ENCODE data around the gene XXYLT1. TPM values are rescaled to one million over a fixed set of nuclear protein-coding genes. Genes with fewer than 3 reads are reported as not detected.

The XXYLT1 gene
- total RNA-seq, 1 experiment from 2014 or later = 53.9 TPM

GRCh38 chr3:195186041-195186709 is 84.8 kb downstream of the XXYLT1 start:
- peaks cover 4% of the 10 kb centered on the region for H3K9me3 ChIP-seq (ENCODE audit: low read depth, low read length, poor library complexity, severe bottlenecking)
- no peak for TF ChIP-seq EZH2 (IDR thresholded peaks at IDR 0.05; ENCODE audit: borderline replicate concordance, low read depth, low read length, poor library complexity, severe bottlenecking)
- TF ChIP-seq, protein P1, sequence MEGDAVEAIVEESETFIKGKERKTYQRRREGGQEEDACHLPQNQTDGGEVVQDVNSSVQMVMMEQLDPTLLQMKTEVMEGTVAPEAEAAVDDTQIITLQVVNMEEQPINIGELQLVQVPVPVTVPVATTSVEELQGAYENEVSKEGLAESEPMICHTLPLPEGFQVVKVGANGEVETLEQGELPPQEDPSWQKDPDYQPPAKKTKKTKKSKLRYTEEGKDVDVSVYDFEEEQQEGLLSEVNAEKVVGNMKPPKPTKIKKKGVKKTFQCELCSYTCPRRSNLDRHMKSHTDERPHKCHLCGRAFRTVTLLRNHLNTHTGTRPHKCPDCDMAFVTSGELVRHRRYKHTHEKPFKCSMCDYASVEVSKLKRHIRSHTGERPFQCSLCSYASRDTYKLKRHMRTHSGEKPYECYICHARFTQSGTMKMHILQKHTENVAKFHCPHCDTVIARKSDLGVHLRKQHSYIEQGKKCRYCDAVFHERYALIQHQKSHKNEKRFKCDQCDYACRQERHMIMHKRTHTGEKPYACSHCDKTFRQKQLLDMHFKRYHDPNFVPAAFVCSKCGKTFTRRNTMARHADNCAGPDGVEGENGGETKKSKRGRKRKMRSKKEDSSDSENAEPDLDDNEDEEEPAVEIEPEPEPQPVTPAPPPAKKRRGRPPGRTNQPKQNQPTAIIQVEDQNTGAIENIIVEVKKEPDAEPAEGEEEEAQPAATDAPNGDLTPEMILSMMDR (conservative IDR thresholded peaks at IDR 0.05; ENCODE audit: low read depth, low read length) = no peak
- ChIA-PET CTCF (no interaction called here), POLR2A (ENCODE audit: low non-redundant PET) (no interaction called here)
- H3K36me3 ChIP-seq (ENCODE audit: insufficient read depth, low read length, poor library complexity, severe bottlenecking) = no peaks in the 10 kb centered on the region
- peaks cover 83% of the 10 kb centered on the region for H3K4me1 ChIP-seq (ENCODE audit: insufficient read depth, low read length, poor library complexity, severe bottlenecking)
- no peaks in the 10 kb centered on the region for H3K27me3 ChIP-seq (replicated peaks; ENCODE audit: insufficient read depth, low read depth, low read length, poor library complexity)
- peak overlapping the region; percentile 89 for H3K27ac ChIP-seq (ENCODE audit: low read depth, low read length, poor library complexity, severe bottlenecking)
- BruUV-seq (replicated peaks) = no TSS peak
- intact Hi-C loops (cut with micrococcal nuclease; ENCODE audit: unreplicated experiment) = loop anchor here (5.0 kb wide), 2 partner anchors 84 to 1289 kb away; no protein-coding TSS in a partner anchor
- no peak for DNase-seq (ENCODE audit: low spot score)
- H3K4me3 ChIP-seq (ENCODE audit: low read depth, low read length, poor library complexity, severe bottlenecking) = no peak overlapping the region

GRCh38 chr3:195185583-195185982 is 85.4 kb downstream of the XXYLT1 start:
- DNase-seq (ENCODE audit: low spot score) = no peak
- no peaks in the 10 kb centered on the region for H3K27me3 ChIP-seq (replicated peaks; ENCODE audit: insufficient read depth, low read depth, low read length, poor library complexity)
- intact Hi-C loops (cut with micrococcal nuclease; ENCODE audit: unreplicated experiment) = loop anchor here (2.0 to 5.0 kb wide), 3 partner anchors 35 to 1288 kb away; no protein-coding TSS in a partner anchor
- H3K36me3 ChIP-seq (ENCODE audit: insufficient read depth, low read length, poor library complexity, severe bottlenecking) = no peaks in the 10 kb centered on the region
- H3K4me3 ChIP-seq (ENCODE audit: low read depth, low read length, poor library complexity, severe bottlenecking) = no peak overlapping the region
- peak overlapping the region; percentile 89 for H3K27ac ChIP-seq (ENCODE audit: low read depth, low read length, poor library complexity, severe bottlenecking)
- H3K4me1 ChIP-seq (ENCODE audit: insufficient read depth, low read length, poor library complexity, severe bottlenecking) = peaks cover 88% of the 10 kb centered on the region
- ChIA-PET CTCF (no interaction called here), POLR2A (ENCODE audit: low non-redundant PET) (interaction anchor here (0.6 kb wide), 1 partner anchor 726 kb away, joined by 4 read pairs; no protein-coding TSS in a partner anchor)
- TSS peak; percentile 81 for BruUV-seq (replicated peaks)
- no peak for TF ChIP-seq EZH2 (IDR thresholded peaks at IDR 0.05; ENCODE audit: borderline replicate concordance, low read depth, low read length, poor library complexity, severe bottlenecking)
- TF ChIP-seq, protein P1 (conservative IDR thresholded peaks at IDR 0.05; ENCODE audit: low read depth, low read length) = no peak
- no peaks in the 10 kb centered on the region for H3K9me3 ChIP-seq (ENCODE audit: low read depth, low read length, poor library complexity, severe bottlenecking)

- intact Hi-C loops (cut with micrococcal nuclease; ENCODE audit: unreplicated experiment) = loop anchor here (2.0 to 5.0 kb wide), 3 partner anchors 34 to 1288 kb away; no protein-coding TSS in a partner anchor
- Histone ChIP-seq H3K4me3 (ENCODE audit: low read depth, low read length, poor library complexity, severe bottlenecking) (peak overlapping the region; percentile 28), H3K9me3 (ENCODE audit: low read depth, low read length, poor library complexity, severe bottlenecking) (no peaks in the 10 kb centered on the region), H3K27ac (ENCODE audit: low read depth, low read length, poor library complexity, severe bottlenecking) (peak overlapping the region; percentile 89), H3K4me1 (ENCODE audit: insufficient read depth, low read length, poor library complexity, severe bottlenecking) (peaks cover 95% of the 10 kb centered on the region), H3K36me3 (ENCODE audit: insufficient read depth, low read length, poor library complexity, severe bottlenecking) (no peaks in the 10 kb centered on the region), H3K27me3 (replicated peaks; ENCODE audit: insufficient read depth, low read depth, low read length, poor library complexity) (no peaks in the 10 kb centered on the region)
- CTCF ChIA-PET = interaction anchor here (0.6 to 0.7 kb wide), 4 partner anchors 10 to 848 kb away, joined by 3 to 8 read pairs (median 6); partner anchors contain the start of gene XXYLT1
- DNase-seq (ENCODE audit: low spot score) = peak; percentile 92
- POLR2A ChIA-PET (ENCODE audit: low non-redundant PET) = interaction anchor here (0.6 to 1.0 kb wide), 3 partner anchors 18 to 726 kb away, joined by 3 to 4 read pairs (median 3); no protein-coding TSS in a partner anchor
- BruUV-seq (replicated peaks) = no TSS peak
- TF ChIP-seq, protein P1 (conservative IDR thresholded peaks at IDR 0.05; ENCODE audit: low read depth, low read length) = no peak
- no peak for TF ChIP-seq EZH2 (IDR thresholded peaks at IDR 0.05; ENCODE audit: borderline replicate concordance, low read depth, low read length, poor library complexity, severe bottlenecking)
Measured at GRCh38 chr3:195184716-195185421, 86.1 kb downstream of the XXYLT1 start.
